Adrenal gland (tissue), 19 donors: ENCODE data around the gene AMOTL2. TPM values are rescaled to one million over a fixed set of nuclear protein-coding genes. Genes with fewer than 3 reads are reported as not detected.

Experiments
- DNase-seq, 7 donors: peaks; one replicate each; pipeline ENCODE4 v3.0.0-alpha.2; 2019 to 2020
- H3K27ac ChIP-seq, 5 donors: fragments of 200-600 bp; sonication (generic) in 4 of 5; 1 replicate in 3 of 5; 2 replicates in 2 of 5; pipeline versions ENCODE4 v1.5.1 to v1.8.0; 2016 to 2020; ENCODE audit warnings: mild to moderate bottlenecking in 1 of 5
- H3K27me3 ChIP-seq: fragments of 200-600 bp; 2 replicates; pipeline ENCODE4 v1.8.0; 2021
- H3K36me3 ChIP-seq, 2 donors: fragments of 200-600 bp; replicated peaks in 1 of 2; 1 replicate in 1 of 2; 2 replicates in 1 of 2; pipeline versions ENCODE4 v1.5.1 to v1.8.0; 2018 to 2022
- H3K4me1 ChIP-seq, 2 donors: fragments of 200-600 bp; replicated peaks in 1 of 2; 1 replicate in 1 of 2; 2 replicates in 1 of 2; pipeline versions ENCODE4 v1.5.1 to v1.8.0; 2018 to 2021
- H3K4me3 ChIP-seq, 4 donors: fragments of 200-600 bp; sonication (generic) in 3 of 4; one replicate each; pipeline ENCODE4 v1.5.1; 2016 to 2018
- H3K9me3 ChIP-seq, 3 donors: fragments of 200-600 bp; sonication (generic) in 1 of 3; replicated peaks in 1 of 3; 1 replicate in 2 of 3; 2 replicates in 1 of 3; pipeline versions ENCODE4 v1.5.1 to v1.8.0; 2016 to 2021
- CTCF ChIP-seq, 6 experiments: fragments of 450-650 bp in 4 of 6; fragments of 200-600 bp in 2 of 6; sonication (generic) in 1 of 6; IDR thresholded peaks; 1 replicate in 5 of 6; 2 replicates in 1 of 6; pipeline versions ENCODE4 v1.5.1 to v1.8.0; 2016 to 2021; ENCODE audit warnings: antibody characterized with exemption in 6 of 6, mild to moderate bottlenecking in 2 of 6, moderate library complexity in 1 of 6
- POLR2A ChIP-seq, 2 donors: fragments of 450-650 bp; IDR thresholded peaks; one replicate each; pipeline ENCODE4 v1.6.1; 2017; ENCODE audit warnings: antibody characterized with exemption in 2 of 2, mild to moderate bottlenecking in 2 of 2, moderate library complexity in 1 of 2
- WGBS, 4 donors: extraction: QIAGEN DNeasy Blood & Tissue Kit in 2 of 4; methylation state at CpG; one replicate each; pipeline versions ENCODE4 v1.1.5 to v1.1.7; 2013 to 2017; 5-methylcytosine and 5-hydroxymethylcytosine counted together
- intact Hi-C, 2 donors: fragments of 100-400 bp; cut with DNase I; formaldehyde crosslinking; loops; one replicate each; pipeline versions ENCODE4 v1.14.1 to v1.15.0; 2022 to 2023
- long read RNA-seq, 10 donors: library from polyadenylated mRNA in 3 of 10; unstranded in 2 of 10; stranded (forward) in 1 of 10; transcript quantifications; one replicate each; pipeline ENCODE4 v2.0.0 and lab custom pipeline, GENCODE V29; 2021 to 2026
- polyA plus RNA-seq, 3 donors: library from polyadenylated mRNA; stranded (reverse); fragments of 200-250 nt in 2 of 3; fragments of 350-450 nt in 1 of 3; fragmentation: Illumina TruSeq in 1 of 3; extraction: RNeasy Lipid Tissue Mini Kit (QIAGEN cat#74804) in 1 of 3; gene quantifications; one replicate each; pipeline ENCODE4 v1.2.3, GENCODE V29; 2013 to 2014
- total RNA-seq, 9 donors: library from RNA; depleted of rRNA in 4 of 9; stranded (reverse); fragments of >200 nt in 4 of 9; fragments of 120-200 nt in 1 of 9; fragmentation: NEBNext Ultra II Directional in 1 of 9; extraction: Animal tissue kit (Norgen Biotek cat#: 25700) in 1 of 9; gene quantifications; one replicate each; pipeline versions ENCODE4 v1.1.0 to v1.2.4, GENCODE V29; 2013 to 2023
- donor health status: healthy with polysubstance abuse.
- donor health status: Bipolar disorder and iron deficiency.
- donor health status: DM: yes; HTN: yes; CAD: no.
- donor health status: DM: no; HTN: no; CAD: no.
- donor health status: DM: no; HTN: no; CAD: no.
- donor health status: DM: yes; HTN: yes; CAD: no.

AMOTL2 gene
- total RNA-seq (10 to 100 TPM in 8 of 9 donors, 1 to 10 TPM in 1; 9.3 to 63.0 (median 32.4) TPM), polyA plus RNA-seq (10 to 100 TPM in 2 of 3 donors, 1 to 10 TPM in 1; 9.5 to 15.4 (median 10.5) TPM)
- long read RNA-seq, donor 1, full-length matches to known transcripts, result 1 of 1 reads
- long read RNA-seq, donor 1, partial matches to known transcripts, result 0 of 1 reads
- long read RNA-seq, donor 1, other reads (novel, unspliced or antisense), result 0 of 1 reads
- long read RNA-seq, donor 2, result 0 reads
- long read RNA-seq, donor 3, result 0 reads
- long read RNA-seq, donor 4, full-length matches to known transcripts, result 1 of 2 reads
- long read RNA-seq, donor 4, partial matches to known transcripts, result 0 of 2 reads
- long read RNA-seq, donor 4, other reads (novel, unspliced or antisense), result 1 of 2 reads
- long read RNA-seq, donor 5, full-length matches to known transcripts, result 34 of 57 reads
- long read RNA-seq, donor 5, partial matches to known transcripts, result 19 of 57 reads
- long read RNA-seq, donor 5, other reads (novel, unspliced or antisense), result 4 of 57 reads
- long read RNA-seq, donor 6, full-length matches to known transcripts, result 2 of 2 reads
- long read RNA-seq, donor 6, partial matches to known transcripts, result 0 of 2 reads
- long read RNA-seq, donor 6, other reads (novel, unspliced or antisense), result 0 of 2 reads
- long read RNA-seq, donor 7, full-length matches to known transcripts, result 1 of 1 reads
- long read RNA-seq, donor 7, partial matches to known transcripts, result 0 of 1 reads
- long read RNA-seq, donor 7, other reads (novel, unspliced or antisense), result 0 of 1 reads
- long read RNA-seq, donor 8, full-length matches to known transcripts, result 2 of 2 reads
- long read RNA-seq, donor 8, partial matches to known transcripts, result 0 of 2 reads
- long read RNA-seq, donor 8, other reads (novel, unspliced or antisense), result 0 of 2 reads
- long read RNA-seq, donor 9, result 0 reads
- long read RNA-seq, donor 10, partial matches to known transcripts, result 0 of 1 reads
- long read RNA-seq, donor 10, other reads (novel, unspliced or antisense), result 0 of 1 reads

GRCh38 chr3:134374105-134374790, at the start of gene AMOTL2:
TSS of gene AMOTL2 (minus strand) at chr3:134374447. CDS start at chr3:134371433, 3,014 bp downstream.
- peaks cover 33 to 40% of the 10 kb centered on the region in 2 donors for H3K4me1 ChIP-seq
- DNase-seq, result peak; percentile 77 to 93 (median 91)
- no peak for TF ChIP-seq CTCF (IDR thresholded peaks at IDR 0.05)
- peak; percentile 96 to 98 for TF ChIP-seq POLR2A (IDR thresholded peaks at IDR 0.05)
- no peaks in the 10 kb centered on the region for H3K27me3 ChIP-seq
- H3K27ac ChIP-seq, result peak within 1 kb of the TSS; percentile 63 to 98 (median 94)
- no peaks in the 10 kb centered on the region for H3K9me3 ChIP-seq
- peak within 1 kb of the TSS; percentile 29 to 85 (median 66) for H3K4me3 ChIP-seq
- WGBS, 4 donors, result 0% methylated on average over 10 to 78 of the region's 78 CpGs
- intact Hi-C loops, result loop anchor here (5.0 to 10.0 kb wide), 4 partner anchors 62 to 169 kb away; no protein-coding TSS in a partner anchor
- peaks cover 0 to 20% of the 10 kb centered on the region in 2 donors for H3K36me3 ChIP-seq

- DNase-seq, result peak in 1 of 7 donors; percentile 22
- Histone ChIP-seq H3K36me3 (no peaks in the 10 kb centered on the region), H3K27ac (no peak overlapping the region), H3K27me3 (no peaks in the 10 kb centered on the region), H3K4me1 (peaks cover 0 to 6% of the 10 kb centered on the region in 2 donors), H3K4me3 (no peak overlapping the region), H3K9me3 (no peaks in the 10 kb centered on the region)
- 30 to 73% (median 43%) methylated on average over 1 to 2 of the region's 2 CpGs for WGBS, 4 donors
- TF ChIP-seq POLR2A (IDR thresholded peaks at IDR 0.05), result no peak
- TF ChIP-seq CTCF (IDR thresholded peaks at IDR 0.05), result no peak
- intact Hi-C loops, result no loop called here
Observed at GRCh38 chr3:134423153-134423552, 48.9 kb upstream of the AMOTL2 start.

GRCh38 chr3:134419960-134420321, 45.7 kb upstream of the AMOTL2 start:
- intact Hi-C loops, result no loop called here
- no peak overlapping the region for H3K27ac ChIP-seq
- DNase-seq, result no peak
- H3K27me3 ChIP-seq, result no peaks in the 10 kb centered on the region
- H3K4me3 ChIP-seq, result no peak overlapping the region
- peaks cover 0 to 4% (median 0%) of the 10 kb centered on the region in 3 donors for H3K9me3 ChIP-seq
- H3K36me3 ChIP-seq, result no peaks in the 10 kb centered on the region
- no peaks in the 10 kb centered on the region for H3K4me1 ChIP-seq
- TF ChIP-seq POLR2A (IDR thresholded peaks at IDR 0.05) (no peak), CTCF (IDR thresholded peaks at IDR 0.05) (no peak)
- WGBS, 4 donors, result 76 to 80% (median 79%) methylated on average over 5 of the region's 5 CpGs
